GM18526 (cell line): Measurements from ENCODE around the gene PLPPR3.

Experiments used
- POLR2A ChIP-seq: IDR thresholded peaks from 3 replicates; pipeline ENCODE4 v1.6.1; 2011; ENCODE audit not compliant: insufficient read length; ENCODE audit errors: extremely low read depth

The PLPPR3 gene

GRCh38 chr19:821825-822503 lies at the start of gene PLPPR3:
Gene PLPPR3 (minus strand): TSS chr19:821955. CDS start chr19:821559, 396 bp downstream.
- no peak for TF ChIP-seq POLR2A

GRCh38 chr19:870963-871401 lies 49.2 kb upstream of the PLPPR3 start:
- no peak for TF ChIP-seq POLR2A

DNA sequence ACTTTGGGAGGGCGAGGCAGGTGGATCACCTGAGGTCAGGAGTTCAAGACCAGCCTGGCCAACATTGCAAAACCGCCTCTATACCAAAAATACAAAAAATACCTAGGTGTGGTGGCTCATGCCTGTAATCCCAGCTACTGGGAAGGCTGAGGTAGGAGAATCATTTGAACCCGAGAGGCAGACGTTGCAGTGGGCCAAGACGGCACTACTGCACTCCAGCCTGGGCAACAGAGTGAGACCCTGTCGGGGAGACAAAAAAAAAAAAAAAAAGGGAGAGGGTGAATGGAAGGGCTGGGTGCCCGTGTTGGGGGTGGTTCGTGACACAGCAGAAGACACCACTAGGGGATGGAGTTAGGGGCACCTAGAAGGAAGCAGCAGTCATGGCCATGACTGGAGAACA lies 48.6 kb upstream of the PLPPR3 start:
- no peak for TF ChIP-seq POLR2A

- TF ChIP-seq POLR2A: no peak
Measured at GRCh38 chr19:869245-870177, 47.8 kb upstream of the PLPPR3 start.

DNA sequence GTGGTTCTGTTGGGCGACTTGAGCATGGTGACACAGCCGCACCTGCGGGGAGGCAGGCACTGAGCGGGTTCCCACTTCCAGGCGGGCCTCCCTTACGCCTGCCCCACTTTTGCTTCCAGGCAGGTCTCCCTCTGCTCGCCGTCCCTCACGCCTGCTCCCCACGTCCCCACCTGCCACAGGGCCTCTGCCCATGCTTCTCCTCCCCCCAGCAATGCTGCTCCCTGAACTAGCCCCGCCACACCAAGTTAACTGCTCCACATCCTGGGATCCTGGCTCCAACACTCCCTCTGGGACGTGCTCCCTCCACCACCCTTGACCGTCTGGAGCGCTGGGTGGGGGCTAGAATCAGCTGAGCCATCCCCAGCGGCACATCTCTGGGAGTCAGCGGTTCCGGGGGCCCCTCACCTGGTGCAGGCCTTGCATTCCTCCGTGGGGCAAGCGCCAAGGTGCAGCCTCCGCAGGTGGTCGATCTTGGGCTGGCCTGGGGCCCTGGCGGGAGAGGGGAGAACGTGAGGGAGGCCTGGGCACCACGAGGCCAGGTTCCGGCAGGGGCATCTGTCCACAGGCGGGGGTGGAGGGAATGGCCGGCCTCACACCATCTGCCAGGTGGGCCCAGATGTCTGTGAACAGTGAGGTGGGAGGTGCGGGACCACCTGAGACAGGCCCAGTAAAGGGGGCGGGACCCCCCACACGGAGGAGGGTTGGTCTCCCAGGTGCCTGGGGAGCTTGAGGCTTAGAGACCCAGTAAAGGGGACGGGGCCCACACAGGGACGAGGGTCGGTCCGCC lies 46.9 kb upstream of the PLPPR3 start:
- no peak for TF ChIP-seq POLR2A

DNA sequence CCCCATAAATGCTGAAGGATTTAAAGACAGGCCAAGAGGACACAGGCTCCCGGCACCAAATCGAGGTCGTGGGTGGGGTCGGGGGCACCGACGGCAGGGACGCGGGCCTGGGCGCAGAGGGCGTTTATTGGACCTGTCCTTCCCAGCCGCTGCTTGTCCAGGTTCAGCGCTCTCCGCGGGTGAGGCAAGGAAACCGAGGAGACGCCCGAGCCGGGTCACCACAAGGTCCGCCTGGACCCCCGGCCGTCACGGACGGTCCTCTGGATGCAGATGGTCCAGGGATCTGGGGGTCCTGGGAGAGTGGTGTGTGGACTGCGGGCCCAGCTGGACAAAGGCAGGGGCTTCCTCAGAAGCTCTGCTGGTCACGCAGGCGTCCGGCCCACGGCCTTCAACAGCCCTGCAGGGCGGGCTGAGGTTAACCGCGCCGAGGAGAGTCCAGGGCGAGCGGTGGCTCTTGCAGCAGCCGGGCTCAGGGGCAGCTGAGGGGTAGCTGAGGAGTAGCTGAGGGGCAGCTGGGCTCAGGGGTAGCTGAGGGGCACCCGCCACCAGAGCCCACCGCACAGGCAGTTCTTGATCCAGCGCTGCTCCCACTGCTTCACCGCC lies 46.2 kb upstream of the PLPPR3 start:
- no peak for TF ChIP-seq POLR2A

DNA sequence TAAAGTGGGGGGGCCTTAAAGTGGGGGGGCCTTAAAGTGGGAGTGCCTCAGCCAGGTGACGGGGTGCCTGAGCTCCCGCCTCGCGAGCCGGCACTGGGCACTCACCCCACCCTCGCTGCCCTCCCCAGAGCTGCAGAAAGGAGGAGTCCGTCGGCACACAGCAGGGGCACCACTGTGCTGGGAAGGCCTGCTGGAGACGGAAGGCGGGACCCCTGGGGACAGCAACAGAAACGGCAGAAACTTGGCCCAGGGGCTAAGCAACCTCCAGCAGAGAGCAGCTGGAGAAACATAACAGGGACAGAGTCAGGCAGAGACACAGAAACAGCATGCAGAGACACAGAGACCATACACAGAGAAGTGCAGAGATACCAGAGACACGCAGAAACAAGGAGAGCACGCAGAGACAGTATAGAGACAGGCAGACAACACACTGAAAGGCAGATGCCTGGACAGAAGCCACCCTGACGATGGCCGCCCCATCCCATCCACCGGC lies 45.6 kb upstream of the PLPPR3 start:
- no peak for TF ChIP-seq POLR2A

- TF ChIP-seq POLR2A: no peak
Measured at GRCh38 chr19:866769-867300, 45.1 kb upstream of the PLPPR3 start.

DNA sequence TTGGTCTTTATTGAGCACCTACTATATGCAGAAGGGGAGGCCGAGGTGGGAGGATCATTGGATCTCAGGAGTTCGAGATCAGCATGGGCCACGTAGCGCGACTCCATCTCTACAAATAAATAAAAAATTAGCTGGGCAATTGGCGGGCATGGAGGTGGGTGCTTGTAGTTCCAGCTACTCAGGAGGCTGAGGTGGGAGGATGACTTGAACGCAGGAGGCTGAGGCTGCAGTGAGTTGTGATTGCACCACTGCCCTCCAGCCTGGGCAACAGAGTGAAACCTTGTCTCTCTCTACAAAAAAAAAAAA lies 41.5 kb upstream of the PLPPR3 start:
- no peak for TF ChIP-seq POLR2A

GRCh38 chr19:862581-863314 lies 41.0 kb upstream of the PLPPR3 start:
- no peak for TF ChIP-seq POLR2A

DNA sequence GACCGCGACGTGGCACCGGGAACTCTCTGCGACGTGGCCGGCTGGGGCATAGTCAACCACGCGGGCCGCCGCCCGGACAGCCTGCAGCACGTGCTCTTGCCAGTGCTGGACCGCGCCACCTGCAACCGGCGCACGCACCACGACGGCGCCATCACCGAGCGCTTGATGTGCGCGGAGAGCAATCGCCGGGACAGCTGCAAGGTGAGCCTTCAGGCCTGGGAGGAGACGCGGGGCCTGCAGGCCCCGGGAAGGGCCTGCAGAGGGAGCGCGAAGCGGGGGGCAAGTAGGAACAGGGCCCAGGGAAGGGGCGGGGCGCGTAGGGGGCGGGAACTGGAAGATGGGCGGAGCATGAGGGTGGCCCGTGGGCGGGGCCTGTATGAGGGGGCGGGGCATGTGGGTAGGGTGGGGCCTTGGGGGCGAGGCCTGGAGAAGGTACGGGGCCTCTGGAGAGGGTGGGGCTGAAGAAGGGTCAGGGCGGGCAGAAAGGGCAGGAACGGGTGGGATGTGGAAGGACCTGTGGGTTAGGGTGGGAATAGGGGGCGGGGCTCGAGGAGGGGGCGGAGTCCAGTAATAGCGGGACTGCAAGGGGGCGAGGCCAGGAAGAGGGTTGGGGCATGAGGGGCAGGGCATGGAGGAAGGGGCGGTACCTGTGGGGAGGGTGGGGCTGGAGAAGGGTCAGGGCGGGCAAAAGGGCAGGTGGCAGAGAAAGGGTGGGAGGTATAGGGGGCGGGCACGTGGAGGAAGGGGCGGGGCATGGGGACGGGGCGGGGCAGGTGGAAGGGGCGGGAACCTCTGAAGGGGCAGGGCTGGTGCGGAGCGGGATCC lies 40.2 kb upstream of the PLPPR3 start:
- no peak for TF ChIP-seq POLR2A

GRCh38 chr19:861141-861755 lies 39.5 kb upstream of the PLPPR3 start:
- no peak for TF ChIP-seq POLR2A
